Islet precursor cell (in vitro differentiated cells): ENCODE data around the gene JMJD1C.
A peak's percentile ranks its signal among the peaks of the same experiment; 100 is the strongest.
"Not testable (repeated sequence)": the region's sequence is repeated elsewhere in the genome, so short reads cannot be mapped to it uniquely, and the experiment has no call there.

Source experiments
- DNase-seq: peaks from one replicate; pipeline ENCODE4 v3.0.0-alpha.2; 2018

Gene JMJD1C

GRCh38 chr10:63155388-63156020 lies 310.3 kb downstream of the JMJD1C start:
- DNase-seq = no peak

GRCh38 chr10:63154546-63155387 lies 311.0 kb downstream of the JMJD1C start:
- no peak for DNase-seq

DNA sequence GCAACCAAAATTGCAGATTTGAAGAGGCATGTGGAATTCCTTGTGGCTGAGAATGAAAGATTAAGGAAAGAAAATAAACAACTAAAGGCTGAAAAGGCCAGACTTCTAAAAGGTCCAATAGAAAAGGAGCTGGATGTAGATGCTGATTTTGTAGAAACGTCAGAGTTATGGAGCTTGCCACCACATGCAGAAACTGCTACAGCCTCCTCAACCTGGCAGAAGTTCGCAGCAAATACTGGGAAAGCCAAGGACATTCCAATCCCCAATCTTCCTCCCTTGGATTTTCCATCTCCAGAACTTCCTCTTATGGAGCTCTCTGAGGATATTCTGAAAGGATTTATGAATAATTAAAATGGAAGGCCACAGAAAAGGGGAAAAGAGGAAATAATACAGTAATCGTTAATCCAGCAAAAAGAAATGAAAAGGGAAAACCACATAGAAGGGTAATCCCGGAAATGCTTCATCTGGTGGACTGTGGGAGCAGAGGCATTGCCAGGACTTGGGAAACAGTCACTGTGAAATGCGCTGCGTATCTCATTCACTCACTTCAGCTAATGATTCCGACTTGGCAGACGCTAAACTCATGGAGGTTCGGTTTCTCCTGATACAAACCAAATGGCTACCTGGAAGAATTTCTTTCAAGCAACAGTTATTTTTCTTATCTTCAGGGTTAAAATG lies 311.8 kb downstream of the JMJD1C start:
- not testable (repeated sequence) for DNase-seq

DNA sequence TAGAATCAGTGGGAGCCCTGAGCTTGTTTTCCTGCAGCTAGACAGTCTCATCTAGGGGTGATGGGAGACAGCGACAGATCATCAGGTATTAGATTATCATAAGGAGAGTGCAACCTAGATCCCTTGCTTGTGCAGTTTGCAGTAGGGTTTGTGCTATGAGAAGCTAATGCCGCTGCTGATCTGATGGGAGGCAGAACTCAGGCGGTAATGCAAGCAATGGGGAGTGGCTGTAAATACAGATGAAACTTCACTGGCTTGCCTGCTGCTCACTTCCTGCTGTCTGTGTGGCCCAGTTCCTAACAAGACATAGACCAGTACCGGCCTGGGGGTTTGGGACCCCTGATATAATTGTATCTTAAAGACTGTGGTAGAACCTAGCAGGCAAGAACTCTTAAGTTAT lies 315.0 kb downstream of the JMJD1C start:
- DNase-seq = no peak

GRCh38 chr10:63146503-63146902 lies 319.3 kb downstream of the JMJD1C start:
- DNase-seq = no peak

- no peak for DNase-seq
Observed at GRCh38 chr10:63145782-63146181, 320.0 kb downstream of the JMJD1C start.

DNA sequence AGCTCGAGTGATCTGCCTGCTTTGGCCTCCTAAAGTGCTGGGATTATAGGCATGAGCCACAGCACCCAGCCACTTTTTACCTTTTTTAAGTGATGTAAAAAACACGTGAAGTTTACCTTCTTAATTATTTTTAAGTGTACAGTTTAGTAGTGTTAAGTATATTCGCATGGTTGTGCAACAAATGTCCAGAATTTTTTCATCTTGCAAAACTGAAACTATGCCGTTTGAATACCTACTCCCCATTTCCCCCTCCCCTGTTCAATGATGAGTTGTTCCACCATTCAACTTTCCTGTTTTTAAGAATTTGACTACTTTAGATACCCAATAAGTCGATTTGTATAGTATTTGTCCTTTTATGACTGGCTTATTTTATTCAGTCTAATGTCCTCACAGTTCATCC lies 321.8 kb downstream of the JMJD1C start:
- no peak for DNase-seq

GRCh38 chr10:63142136-63142535 lies 323.6 kb downstream of the JMJD1C start:
- no peak for DNase-seq

DNA sequence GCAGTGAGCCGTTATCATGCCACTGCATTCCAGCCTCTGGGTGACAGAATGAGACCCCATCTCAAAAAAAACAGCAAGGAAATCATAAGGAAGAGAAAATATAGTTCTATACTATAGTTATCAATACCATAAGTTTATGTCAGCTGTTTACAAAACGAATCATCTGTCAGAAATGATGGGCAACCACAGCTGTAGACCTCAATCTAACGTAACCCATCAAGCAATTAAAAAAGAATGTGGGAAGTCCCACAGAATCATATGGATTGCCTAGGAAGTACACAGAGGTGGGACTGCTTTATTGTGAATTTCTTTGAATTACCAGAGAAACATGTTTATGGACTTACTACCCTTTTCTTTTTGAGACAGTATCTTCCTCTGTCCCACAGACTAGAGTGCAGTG lies 325.7 kb downstream of the JMJD1C start:
- DNase-seq = no peak

- no peak for DNase-seq
Observed at GRCh38 chr10:63137306-63137705, 328.5 kb downstream of the JMJD1C start.

DNA sequence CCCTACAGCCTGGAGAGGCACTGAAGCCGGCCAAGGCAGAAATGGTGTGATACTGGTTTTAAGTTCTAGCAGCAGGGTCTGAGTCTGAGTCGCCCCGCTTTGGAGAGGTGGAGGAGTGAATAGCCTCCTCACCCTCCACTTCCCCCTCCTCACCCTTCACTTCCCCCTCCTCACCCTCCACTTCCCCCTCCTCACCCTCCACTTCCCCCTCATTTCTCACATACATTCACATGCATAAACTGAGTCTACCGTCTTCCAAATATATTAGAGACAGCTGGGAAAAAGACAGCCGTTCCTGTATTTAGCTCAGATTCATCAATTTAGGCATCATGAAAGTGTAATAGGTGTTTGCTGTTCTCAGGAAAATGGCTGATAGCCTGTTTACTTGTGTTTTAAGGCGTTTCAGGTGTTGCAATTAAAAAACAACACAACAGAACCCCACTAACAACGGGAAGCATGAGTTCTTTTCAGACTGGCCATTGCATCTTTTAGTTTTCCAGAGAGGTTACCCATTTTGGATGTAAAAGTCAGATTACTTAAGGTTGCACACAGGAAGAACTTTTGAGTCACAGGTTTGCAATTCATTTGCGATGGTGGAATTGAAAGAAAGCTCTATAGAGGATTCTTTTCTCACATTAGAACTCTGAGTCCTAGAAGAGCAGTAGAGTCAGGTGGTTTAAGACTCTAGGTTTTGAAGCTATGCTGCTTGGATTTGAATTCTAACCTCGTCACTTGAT lies 331.8 kb downstream of the JMJD1C start:
- DNase-seq = no peak

GRCh38 chr10:63133056-63133820 lies 332.5 kb downstream of the JMJD1C start, which contains the start of gene NRBF2:
NRBF2 (plus strand) TSS chr10:63133328; CDS start chr10:63133471, 143 bp downstream.
- DNase-seq = peak; percentile 98

- no peak for DNase-seq
Observed at GRCh38 chr10:63132651-63133055, 333.1 kb downstream of the JMJD1C start.

GRCh38 chr10:63129888-63130287 lies 335.9 kb downstream of the JMJD1C start:
- peak; percentile 76 for DNase-seq

DNA sequence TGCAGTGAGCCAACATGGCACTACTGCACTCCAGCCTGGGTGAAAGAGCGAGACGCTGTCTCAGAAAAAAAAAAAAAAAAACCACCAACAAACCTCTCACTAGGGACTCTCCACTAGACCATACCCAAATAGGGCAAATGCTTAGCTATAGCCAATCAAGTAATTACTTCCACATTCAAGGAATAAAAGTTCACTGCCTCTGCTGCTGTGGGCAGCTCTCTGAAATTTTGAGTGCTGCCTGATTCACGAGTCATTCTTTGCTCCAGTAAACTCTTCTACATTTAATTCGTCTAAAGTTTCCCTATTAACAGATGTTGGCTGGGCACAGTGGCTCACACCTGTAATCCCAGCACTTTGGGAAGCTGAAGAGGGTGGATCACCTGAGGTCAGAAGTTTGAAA lies 337.3 kb downstream of the JMJD1C start:
- DNase-seq = no peak

GRCh38 chr10:63125459-63125858 lies 340.3 kb downstream of the JMJD1C start:
- DNase-seq = no peak

- peak; percentile 67 for DNase-seq
Observed at GRCh38 chr10:63123727-63124362, 341.9 kb downstream of the JMJD1C start.

DNA sequence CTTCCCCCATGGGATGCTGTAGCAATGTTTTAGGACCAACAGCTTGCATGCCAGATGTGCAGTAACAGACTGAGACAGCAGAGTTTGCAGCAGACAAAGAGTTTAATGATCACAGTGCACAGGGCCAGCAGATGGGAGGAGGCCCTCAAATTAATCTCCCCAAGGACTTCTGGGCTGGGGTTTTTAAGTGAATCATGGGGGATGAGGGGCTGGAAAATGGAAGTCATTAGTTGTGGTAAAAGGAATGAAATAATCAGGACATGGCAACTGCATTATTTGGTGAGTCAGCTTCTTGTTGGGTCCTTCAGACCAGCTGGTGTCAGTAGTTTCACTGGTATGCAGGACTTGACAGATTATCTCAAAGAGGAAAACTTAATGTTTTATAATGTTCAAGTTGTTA lies 345.2 kb downstream of the JMJD1C start:
- DNase-seq = no peak

DNA sequence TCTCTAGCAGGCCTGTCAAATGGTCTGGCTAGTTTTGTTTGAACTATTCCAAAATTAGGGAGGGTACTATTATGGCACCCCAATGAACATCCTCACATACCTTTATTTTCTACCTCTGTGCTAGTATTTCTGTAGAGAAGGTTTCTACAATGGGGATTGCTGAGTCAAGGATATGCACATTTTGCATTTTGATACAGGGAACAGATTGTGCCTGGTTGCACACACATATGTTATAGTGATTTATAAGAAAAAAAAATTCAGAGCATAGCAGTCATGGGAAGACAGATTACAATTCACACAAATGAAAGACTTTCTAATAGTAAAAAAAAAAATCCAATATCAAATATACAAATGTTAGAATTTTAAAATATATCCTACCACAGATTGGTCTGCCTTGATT lies 346.7 kb downstream of the JMJD1C start:
- DNase-seq = no peak
